Activated CD8-positive, alpha-beta memory T cell treated with anti-CD3 and anti-CD28 coated beads for 36 hours (primary cell): ENCODE measurements around the gene TOB1. TPM values are rescaled to one million over a fixed set of nuclear protein-coding genes. Genes with fewer than 3 reads are reported as not detected.

ENCODE experiments used
- CTCF ChIA-PET: fragments of 350-600 bp; sonication (Branson Sonifier 250); formaldehyde crosslinking; loops from one replicate; lab custom pipeline; 2021; ENCODE audit warnings: antibody characterized with exemption; lab: Charles Lee
- POLR2A ChIA-PET: fragments of 350-600 bp; sonication (Branson Sonifier 250); formaldehyde crosslinking; loops from one replicate; lab custom pipeline; 2021; ENCODE audit warnings: antibody characterized with exemption; lab: Charles Lee
- total RNA-seq, 2 experiments: library from RNA; stranded (reverse); gene quantifications; one replicate each; pipeline ENCODE4 v1.2.3, GENCODE V29; 2021

Gene TOB1, protein sequence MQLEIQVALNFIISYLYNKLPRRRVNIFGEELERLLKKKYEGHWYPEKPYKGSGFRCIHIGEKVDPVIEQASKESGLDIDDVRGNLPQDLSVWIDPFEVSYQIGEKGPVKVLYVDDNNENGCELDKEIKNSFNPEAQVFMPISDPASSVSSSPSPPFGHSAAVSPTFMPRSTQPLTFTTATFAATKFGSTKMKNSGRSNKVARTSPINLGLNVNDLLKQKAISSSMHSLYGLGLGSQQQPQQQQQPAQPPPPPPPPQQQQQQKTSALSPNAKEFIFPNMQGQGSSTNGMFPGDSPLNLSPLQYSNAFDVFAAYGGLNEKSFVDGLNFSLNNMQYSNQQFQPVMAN
- total RNA-seq = 10 to 100 TPM; 29.0 to 30.7 TPM

DNA sequence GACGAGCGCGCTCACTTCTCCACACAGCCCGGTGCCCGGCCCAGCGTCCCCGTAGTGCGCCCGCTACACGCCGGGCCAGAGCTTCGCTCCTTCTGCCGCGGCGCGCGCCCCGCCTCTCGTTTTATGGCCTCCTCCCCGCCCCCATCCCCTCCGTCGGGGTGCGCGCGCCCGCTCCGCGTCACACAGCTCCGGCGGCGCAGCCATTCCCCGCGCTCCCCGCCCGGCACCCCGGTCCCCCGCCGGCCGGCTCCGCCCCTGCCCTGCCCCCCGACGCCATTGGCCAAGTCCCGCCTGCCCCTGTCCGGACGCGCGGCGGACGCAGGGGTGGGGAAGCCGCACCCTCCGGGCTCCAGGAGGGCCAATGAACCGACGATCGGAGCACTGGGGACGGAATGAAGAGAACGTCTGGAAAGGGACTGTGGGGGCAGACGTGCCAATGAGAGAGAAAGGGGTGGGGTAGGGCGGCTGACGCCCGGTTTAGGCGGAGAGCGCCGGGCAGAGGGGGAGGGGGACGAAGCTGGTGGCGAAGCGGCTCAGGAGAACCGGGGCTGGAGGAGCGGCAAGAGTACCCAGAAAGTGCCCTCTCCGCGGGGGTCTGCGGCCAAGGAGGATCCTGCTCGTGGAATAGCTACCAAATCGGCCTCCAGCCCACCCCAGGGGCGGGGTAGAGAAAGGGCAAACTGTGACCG is at the start of gene TOB1:
Gene TOB1 (minus strand): TSS at position 94 of the 689 bp plus-strand sequence. CDS start 2,337 bp downstream, outside the sequence.
- ChIA-PET CTCF (interaction anchor here (0.5 to 2.3 kb wide), 5 partner anchors 14 to 298 kb away, joined by 3 to 9 read pairs (median 6); no protein-coding TSS in a partner anchor), POLR2A (interaction anchor here (0.7 to 2.5 kb wide), 25 partner anchors 10 to 471 kb away, joined by 3 to 17 read pairs (median 5); partner anchors contain the start of genes LUC7L3, NME1 and SPAG9)

GRCh38 chr17:50914505-50915063 is 48.4 kb upstream of the TOB1 start:
- ChIA-PET CTCF (no interaction called here), POLR2A (interaction anchor here (3.8 kb wide), 1 partner anchor 48 kb away, joined by 15 read pairs; the partner anchor contains the start of gene TOB1)

DNA sequence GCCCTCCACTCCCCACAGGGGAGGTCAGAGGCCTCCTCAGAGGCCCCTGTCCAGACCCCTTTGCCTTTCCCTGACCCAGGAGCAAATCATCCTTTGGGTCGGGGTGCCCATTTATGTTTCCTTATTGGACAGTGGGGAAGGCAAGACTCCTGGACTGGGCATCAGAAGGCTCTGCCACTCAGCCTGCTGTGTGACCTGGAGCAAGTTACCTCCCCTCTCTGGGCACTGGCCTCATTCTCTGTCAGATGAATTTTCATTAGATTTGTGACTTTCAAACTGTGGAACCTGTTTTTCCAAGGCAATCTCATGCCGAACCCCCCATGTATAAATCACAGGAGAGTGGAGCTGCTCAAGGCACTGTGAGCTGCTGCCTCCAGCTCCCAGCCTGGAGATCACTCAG is 47.0 kb upstream of the TOB1 start:
- CTCF ChIA-PET = interaction anchor here (0.7 kb wide), 1 partner anchor 207 kb away, joined by 3 read pairs; no protein-coding TSS in a partner anchor

GRCh38 chr17:50911890-50912289 is 45.7 kb upstream of the TOB1 start:
- ChIA-PET CTCF (interaction anchor here (2.3 kb wide), 1 partner anchor 59 kb away, joined by 7 read pairs; no protein-coding TSS in a partner anchor), POLR2A (interaction anchor here (3.8 kb wide), 1 partner anchor 46 kb away, joined by 15 read pairs; the partner anchor contains the start of gene TOB1)

More for the DNA sequence above, 47.0 kb upstream of the TOB1 start:
- POLR2A ChIA-PET = interaction anchor here (3.8 kb wide), 1 partner anchor 47 kb away, joined by 15 read pairs; the partner anchor contains the start of gene TOB1

DNA sequence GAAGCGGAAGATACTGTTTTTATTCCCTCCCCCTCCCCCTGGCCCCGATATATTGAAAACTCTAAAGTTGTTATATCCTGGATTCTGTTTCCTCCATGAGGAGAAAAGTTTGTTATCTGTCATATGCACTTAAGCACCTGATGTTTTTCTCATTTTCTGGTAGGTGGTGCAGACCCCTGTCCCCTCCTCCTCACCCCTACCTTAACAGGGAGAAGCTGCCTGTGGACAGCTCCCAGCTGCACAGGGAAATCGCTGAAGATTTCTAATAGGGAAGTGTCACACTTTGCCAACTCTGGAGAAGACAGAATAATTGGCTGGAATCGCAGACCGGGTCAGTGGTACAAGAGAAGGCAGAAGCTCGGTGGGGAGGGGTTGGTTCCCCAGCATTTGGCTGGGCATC is 45.3 kb upstream of the TOB1 start:
- POLR2A ChIA-PET = interaction anchor here (3.8 kb wide), 1 partner anchor 45 kb away, joined by 15 read pairs; the partner anchor contains the start of gene TOB1
- CTCF ChIA-PET = interaction anchor here (2.3 kb wide), 1 partner anchor 59 kb away, joined by 7 read pairs; no protein-coding TSS in a partner anchor

DNA sequence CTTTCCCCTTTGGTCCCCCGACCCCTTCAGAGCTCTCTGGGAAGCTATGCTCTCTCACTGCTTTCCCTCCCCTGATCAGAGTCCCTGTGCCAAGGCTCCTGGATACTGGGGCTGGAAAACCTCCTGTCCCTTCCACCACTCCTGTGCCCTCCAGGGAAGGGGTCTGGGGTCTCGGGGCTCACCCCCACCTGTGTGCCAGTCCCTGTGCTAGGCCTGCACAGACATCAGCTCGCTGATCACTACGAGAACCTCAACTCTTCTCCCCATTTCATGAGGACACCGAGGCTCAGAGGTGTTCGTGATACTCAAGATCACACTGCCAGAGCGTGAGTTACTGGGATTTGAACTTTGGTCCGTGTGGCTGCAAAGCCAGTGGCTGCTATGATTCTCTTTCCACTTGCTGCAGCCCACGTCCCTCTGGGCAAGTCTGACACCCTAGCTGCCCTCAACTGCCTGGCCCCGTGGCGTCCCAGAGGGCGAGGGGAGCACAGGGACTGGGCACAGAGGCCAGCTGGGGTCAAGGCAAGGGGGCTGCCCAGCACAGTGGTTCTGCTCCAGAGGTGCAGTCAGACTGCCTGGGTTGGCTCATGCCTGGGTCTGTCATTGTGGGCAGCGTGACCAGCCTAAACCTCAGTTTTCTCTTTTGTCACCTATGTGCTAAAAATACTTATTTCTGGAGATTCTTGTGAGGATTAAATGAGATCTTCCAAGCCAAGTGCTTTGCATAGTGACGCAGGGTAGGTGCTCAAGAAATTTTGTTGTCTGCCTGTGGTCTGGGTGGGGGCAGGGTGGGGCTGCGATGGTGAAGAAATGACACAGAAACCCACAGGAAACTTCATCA is 43.8 kb upstream of the TOB1 start:
- CTCF ChIA-PET = interaction anchor here (2.3 kb wide), 1 partner anchor 58 kb away, joined by 7 read pairs; no protein-coding TSS in a partner anchor

GRCh38 chr17:50908860-50909764 is 43.0 kb upstream of the TOB1 start:
- CTCF ChIA-PET = no interaction called here
- POLR2A ChIA-PET = interaction anchor here (0.8 kb wide), 1 partner anchor 43 kb away, joined by 3 read pairs; the partner anchor contains the start of gene TOB1

More for the DNA sequence above, 43.8 kb upstream of the TOB1 start:
- POLR2A ChIA-PET = interaction anchor here (0.8 kb wide), 1 partner anchor 44 kb away, joined by 3 read pairs; the partner anchor contains the start of gene TOB1

- POLR2A ChIA-PET = no interaction called here
- CTCF ChIA-PET = interaction anchor here (2.5 kb wide), 1 partner anchor 126 kb away, joined by 6 read pairs; no protein-coding TSS in a partner anchor
Observed at GRCh38 chr17:50908140-50908859, 42.1 kb upstream of the TOB1 start.

DNA sequence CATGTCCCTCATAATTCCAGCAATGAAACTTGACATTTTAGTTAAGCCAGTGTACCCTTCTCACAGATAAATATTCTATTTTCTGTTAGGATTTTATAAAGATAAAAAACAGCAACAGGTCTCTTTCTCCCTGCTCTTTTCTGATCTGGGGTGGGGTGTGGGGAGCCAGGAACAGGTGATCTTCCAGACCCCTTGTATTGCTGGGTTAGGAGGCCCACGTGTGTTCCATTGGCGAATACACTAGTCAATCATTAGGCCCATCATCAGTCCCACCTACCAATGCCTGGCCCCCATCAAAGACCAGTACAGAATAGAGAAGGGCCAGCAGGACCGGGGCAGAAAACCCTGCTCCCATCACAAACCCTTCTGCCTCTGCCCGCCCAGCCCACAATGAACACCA is 40.3 kb upstream of the TOB1 start:
- CTCF ChIA-PET = interaction anchor here (2.5 kb wide), 1 partner anchor 124 kb away, joined by 6 read pairs; no protein-coding TSS in a partner anchor
- POLR2A ChIA-PET = interaction anchor here (2.7 kb wide), 1 partner anchor 40 kb away, joined by 12 read pairs; the partner anchor contains the start of gene TOB1

DNA sequence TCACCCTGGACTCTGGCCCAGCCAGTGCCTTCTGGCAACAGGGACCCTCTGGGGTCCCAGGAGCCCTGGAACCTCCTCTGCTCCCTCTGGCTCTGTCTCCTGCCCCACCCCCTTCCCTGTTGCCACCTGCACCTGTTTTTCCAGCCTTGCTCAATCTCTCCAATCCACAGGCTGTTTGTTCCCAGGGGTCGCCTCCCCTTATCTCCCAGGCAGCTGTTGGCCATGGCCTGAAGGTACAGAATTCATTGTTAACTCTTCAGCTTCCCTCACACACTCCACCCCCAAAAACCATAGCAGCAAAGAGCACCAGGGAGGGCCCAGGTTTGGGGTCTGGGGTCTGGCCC is 39.3 kb upstream of the TOB1 start:
- CTCF ChIA-PET = no interaction called here
- POLR2A ChIA-PET = interaction anchor here (1.2 to 2.7 kb wide), 2 partner anchors 39 to 43 kb away, joined by 3 to 12 read pairs; partner anchors contain the start of gene TOB1

DNA sequence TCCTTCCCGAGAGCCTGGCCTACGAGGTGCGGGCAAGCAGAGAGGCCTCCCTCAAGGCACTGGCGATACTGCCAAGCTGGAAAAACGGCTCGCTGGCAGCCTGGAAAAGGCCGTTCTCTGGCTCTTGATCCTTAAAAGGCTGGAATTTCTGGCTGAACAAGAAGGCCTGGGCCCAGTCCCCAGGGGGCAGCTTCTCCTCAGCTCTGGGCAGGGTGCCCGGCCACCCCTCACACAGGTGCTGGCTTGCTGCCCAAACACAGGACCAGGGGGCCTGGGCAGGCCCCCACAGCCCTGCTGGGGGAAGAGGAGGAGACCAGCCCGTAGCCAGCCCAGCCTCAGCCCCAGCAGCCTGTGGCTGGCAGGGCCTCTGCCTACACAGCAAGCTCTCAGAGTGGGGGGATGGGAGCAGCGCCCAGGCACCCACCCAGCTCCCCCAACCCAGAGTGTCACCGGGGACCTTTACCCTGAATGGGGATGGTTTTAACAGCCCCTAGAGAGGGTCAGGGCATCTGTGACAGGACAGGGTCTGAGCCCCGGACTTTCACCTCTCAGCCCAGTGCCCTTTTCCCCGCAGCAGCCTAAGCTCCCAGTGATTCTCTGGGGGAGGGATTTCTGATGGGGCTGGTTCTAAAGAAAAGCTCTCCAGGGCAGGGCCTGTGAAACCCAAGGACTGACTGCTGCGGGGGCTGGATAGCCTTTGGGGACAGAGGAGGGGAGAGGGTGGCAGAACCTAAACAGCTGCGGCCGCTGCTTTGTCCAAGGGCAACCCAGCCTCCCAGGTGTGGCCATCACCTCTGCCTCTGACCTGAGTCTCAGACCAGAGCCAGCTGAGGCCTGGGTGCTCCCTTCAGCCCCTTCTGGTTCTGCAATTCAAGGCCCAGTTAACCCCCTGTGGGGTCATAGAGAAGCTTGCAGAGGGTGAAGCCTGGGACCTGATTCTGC is 38.6 kb upstream of the TOB1 start:
- ChIA-PET CTCF (interaction anchor here (1.1 kb wide), 1 partner anchor 36 kb away, joined by 3 read pairs; no protein-coding TSS in a partner anchor), POLR2A (interaction anchor here (1.2 to 2.7 kb wide), 2 partner anchors 39 to 42 kb away, joined by 3 to 12 read pairs; partner anchors contain the start of gene TOB1)

- ChIA-PET POLR2A (interaction anchor here (2.7 kb wide), 1 partner anchor 38 kb away, joined by 12 read pairs; the partner anchor contains the start of gene TOB1), CTCF (interaction anchor here (1.1 kb wide), 1 partner anchor 37 kb away, joined by 3 read pairs; no protein-coding TSS in a partner anchor)
Observed at GRCh38 chr17:50903604-50904517, 37.7 kb upstream of the TOB1 start.
